Erythroblast (primary cell): ENCODE results near the gene ACOX1.

Experiments
- DNase-seq, 2 experiments: peaks; one replicate each; lab custom pipeline; 2025; lab: John Stamatoyannopoulos, UW
- GATA1 ChIP-seq: IDR thresholded peaks from 2 replicates; pipeline ENCODE4 v1.6.1; 2011; ENCODE audit warnings: low read depth, mild to moderate bottlenecking, control low read depth, low read length, moderate library complexity
- POLR2A ChIP-seq: IDR thresholded peaks from 2 replicates; pipeline ENCODE4 v1.6.1; 2011; ENCODE audit warnings: mild to moderate bottlenecking, low read length

Gene ACOX1

GRCh38 chr17:75897160-75898019, 81.6 kb downstream of the ACOX1 start:
- no peak for DNase-seq
- TF ChIP-seq POLR2A (no peak), GATA1 (no peak)

GRCh38 chr17:75896415-75897159, 82.4 kb downstream of the ACOX1 start, which contains the start of gene TRIM65:
TSS of gene TRIM65 (minus strand) at chr17:75896951. CDS start at chr17:75896937, 14 bp downstream.
- TF ChIP-seq GATA1 (no peak), POLR2A (peak; percentile 70)
- DNase-seq, result peak; percentile 86 to 90

DNA sequence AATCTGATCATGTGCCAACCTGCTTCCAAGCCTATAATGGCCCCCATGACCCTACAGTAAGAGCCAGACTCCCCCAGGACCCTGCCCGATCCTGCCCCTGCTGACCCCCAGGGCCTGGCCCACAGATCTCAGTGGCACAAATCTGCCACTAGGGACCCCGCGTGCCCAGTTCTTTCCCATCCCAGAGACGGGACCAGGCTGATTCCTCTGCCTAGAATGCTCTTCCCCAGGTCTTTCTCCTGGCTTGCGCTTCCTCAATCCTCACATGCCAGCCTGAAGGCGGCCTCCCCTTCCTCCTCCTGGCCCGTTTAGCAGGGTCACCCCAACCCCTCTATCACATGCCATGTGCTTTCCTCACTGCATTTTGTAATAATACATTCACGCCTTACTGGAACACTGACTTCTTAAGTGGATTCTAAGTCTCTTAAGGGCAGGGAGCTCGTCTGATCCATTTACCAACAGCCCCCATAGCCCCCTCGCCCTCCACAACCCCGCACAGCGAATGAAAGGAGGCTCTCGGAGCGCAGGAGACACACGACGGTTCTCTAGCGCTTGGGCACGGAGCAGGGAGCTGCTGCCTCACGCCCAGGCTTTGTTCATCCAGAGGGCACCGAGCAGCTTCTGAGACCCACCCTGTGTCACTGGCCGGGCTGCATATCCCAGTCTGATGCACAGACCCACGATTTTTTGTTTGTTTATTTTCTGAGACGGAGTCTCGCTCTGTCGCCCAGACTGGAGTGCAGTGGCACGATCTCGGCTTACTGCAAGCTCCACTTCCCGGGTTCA, 83.4 kb downstream of the ACOX1 start:
- TF ChIP-seq POLR2A (no peak), GATA1 (no peak)
- peak; percentile 24 to 29 for DNase-seq

DNA sequence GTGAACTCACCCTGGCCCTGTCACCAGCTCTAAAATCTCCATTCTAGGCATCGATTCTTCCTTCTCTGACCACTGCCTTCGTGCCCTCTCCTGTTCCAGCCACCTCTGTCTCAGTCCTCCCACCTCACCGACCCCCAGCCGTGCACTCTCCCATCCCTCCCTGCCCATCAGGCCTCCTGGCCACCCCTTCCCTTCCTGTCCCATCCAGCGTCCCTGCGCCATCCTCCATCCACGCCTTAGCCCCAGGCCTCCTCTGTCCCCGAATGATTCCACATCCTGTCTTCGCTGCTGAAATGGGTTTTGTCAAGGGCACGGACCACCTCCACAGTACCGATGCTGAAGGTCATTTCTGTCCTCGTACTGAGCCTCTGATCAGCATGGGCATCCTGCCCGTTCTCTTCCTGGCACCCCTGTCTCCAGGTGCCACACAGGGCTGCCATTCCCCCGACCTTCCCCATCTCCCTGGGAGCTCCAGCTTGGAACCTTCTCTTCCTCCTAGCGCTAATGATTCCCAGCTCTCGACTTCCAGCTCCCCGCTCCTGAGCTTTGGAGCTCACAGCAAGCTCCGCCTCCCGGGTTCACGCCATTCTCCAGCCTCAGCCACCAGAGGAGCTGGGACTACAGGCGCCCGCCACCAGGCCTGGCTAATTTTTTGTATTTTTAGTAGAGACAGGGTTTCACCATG, 84.8 kb downstream of the ACOX1 start:
- no peak for DNase-seq
- TF ChIP-seq GATA1 (no peak), POLR2A (no peak)

DNA sequence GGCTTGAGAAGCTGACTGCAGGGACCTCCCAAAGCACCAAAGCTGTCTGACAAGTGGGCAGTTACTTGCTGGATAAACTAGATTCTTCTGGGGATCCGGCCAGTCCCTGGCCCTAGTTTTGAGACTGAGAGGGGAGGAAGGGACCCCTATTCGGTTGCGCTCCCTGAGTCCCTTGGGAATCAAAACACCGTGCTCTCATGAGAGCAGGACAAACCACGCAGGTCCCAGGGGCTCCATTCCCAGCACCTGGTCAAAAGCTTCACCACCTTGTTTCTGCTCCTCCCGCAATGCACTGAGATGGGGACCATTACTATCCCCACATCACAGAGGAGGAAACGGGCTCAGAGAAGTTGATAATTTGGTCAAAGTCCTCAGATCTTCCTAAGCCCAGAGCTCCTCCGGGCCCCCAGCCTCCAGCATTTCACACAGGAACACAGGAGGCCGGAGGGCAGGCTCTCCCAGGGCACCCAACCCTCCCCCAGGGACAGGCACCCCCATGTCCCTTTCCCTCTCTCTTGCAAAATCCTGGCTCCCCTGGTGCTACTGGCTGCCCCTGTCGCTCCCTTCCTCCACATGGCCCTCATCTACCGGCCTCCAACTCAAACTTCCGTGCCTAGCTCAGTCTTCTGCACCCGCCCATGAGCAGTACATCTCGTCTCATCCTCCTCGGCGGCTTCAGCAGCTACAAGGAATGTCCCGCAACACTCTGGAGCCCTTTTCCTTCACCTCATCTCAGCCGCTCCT, 85.5 kb downstream of the ACOX1 start:
- TF ChIP-seq GATA1 (no peak), POLR2A (no peak)

DNA sequence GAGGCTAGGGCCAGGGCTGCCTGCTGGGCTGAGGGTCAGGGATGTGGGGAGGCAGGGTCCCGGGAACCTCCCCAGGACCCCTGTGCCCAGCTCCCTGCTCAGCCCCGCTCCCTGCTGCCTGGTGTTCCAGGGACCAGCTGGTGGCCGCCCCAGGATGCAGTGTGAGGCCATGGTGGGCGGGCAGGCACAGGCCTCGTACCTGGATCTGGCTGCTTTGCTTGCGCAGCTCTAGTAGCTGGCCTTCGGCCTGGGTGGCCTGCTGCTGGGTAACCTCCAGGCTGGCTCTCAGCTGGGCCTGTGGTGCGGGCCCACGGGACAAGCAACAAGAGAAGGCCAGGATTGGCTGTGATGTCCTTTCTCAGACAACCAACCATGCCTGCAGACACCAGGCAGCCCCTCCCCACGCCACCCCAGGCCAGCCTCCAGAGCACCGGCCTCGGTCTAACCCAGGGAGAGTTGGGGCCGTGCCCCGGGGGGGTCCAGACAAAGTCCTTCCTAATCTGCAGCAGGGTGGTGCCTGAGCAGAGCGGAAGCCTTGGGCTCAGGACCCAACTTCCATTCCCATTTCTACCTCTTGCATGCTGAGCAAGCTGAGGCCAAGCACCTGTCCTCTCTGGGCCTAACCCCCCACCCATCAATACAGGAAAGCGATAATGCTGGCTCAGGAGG, 86.3 kb downstream of the ACOX1 start:
- no peak for DNase-seq
- TF ChIP-seq POLR2A (no peak), GATA1 (no peak)

More for the DNA sequence above, 85.5 kb downstream of the ACOX1 start:
- no peak for DNase-seq

DNA sequence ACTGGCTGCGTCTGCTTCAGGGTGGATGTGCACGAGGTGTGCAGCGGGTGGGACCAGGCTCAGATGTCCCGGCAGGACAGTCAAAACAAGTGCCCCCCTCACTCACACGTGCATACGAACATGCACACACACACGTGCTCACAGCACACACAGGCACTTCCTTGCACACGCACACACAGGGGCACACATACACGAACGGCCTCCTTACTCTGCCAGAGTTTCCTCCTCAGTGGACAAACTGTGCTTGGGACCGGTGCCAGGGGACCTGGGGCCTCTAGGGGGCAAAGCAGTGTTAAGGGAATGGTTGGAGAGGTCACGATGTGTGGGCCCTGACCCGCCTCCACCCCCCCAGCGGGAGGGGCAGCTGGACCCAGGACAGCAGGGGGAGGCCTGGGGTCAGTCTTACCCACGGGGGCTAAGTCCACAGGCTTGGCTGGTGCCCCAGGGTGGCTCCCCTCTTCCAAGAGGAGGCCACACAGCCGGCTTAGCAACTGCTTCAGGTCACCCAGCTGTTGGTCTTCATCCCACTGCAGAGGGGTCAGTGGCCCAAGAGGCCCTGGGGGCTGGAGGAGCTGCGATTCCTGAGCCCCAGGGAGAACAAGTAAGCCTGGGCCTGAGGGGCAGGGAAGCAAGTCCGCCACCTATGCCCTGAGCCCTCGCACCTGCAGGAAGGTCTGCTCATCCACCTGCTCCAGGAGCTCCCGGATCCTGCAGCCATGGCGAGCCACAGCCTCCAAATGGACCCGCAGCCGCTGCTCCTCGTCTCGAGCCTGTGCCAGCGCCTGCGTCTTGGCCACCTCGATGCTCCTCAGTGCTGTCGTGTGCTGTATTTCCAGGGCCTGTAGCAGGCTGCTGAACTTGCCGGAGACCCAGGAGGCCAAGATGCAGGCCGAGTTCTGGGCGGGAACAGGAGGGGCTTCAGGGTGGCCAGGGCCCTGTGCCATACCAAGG, 87.1 kb downstream of the ACOX1 start:
- no peak for DNase-seq
- no peak for TF ChIP-seq GATA1
- no peak for TF ChIP-seq POLR2A
